Heart left ventricle (tissue), 16 donors: ENCODE results near the gene CCSER2. TPM values are rescaled to one million over a fixed set of nuclear protein-coding genes. Genes with fewer than 3 reads are reported as not detected.

Experiments
- ATAC-seq, 4 donors: fragments of 200-7000 bp; cut with Tn5 transposase; one replicate each; pipeline ENCODE4 v1.9.1; 2020 to 2022; ENCODE audit warnings: moderate library complexity in 4 of 4, mild to moderate bottlenecking in 3 of 4, moderate number of reproducible peaks in 1 of 4
- DNase-seq, 5 donors: peaks; one replicate each; pipeline ENCODE4 v3.0.0-alpha.2; 2020
- H3K27ac ChIP-seq, 12 donors: fragments of 200-600 bp; sonication (generic) in 4 of 12; one replicate each; pipeline versions ENCODE4 v1.5.0 to v1.8.0; 2016 to 2022; ENCODE audit warnings: mild to moderate bottlenecking in 2 of 12
- H3K27me3 ChIP-seq, 9 donors: fragments of 200-600 bp; sonication (generic) in 2 of 9; one replicate each; pipeline versions ENCODE4 v1.5.1 to v1.8.0; 2016 to 2022; ENCODE audit warnings: mild to moderate bottlenecking in 3 of 9
- H3K36me3 ChIP-seq, 9 donors: fragments of 200-600 bp; sonication (generic) in 2 of 9; one replicate each; pipeline versions ENCODE4 v1.5.0 to v1.8.0; 2018 to 2022; ENCODE audit warnings: mild to moderate bottlenecking in 2 of 9
- H3K4me1 ChIP-seq, 12 donors: fragments of 200-600 bp; sonication (generic) in 4 of 12; one replicate each; pipeline versions ENCODE4 v1.5.0 to v1.8.0; 2016 to 2022; ENCODE audit warnings: mild to moderate bottlenecking in 3 of 12
- H3K4me3 ChIP-seq, 12 donors: fragments of 200-600 bp; sonication (generic) in 4 of 12; one replicate each; pipeline versions ENCODE4 v1.5.0 to v1.8.0; 2017 to 2022; ENCODE audit warnings: mild to moderate bottlenecking in 9 of 12, moderate library complexity in 4 of 12
- H3K9me3 ChIP-seq, 12 donors: fragments of 200-600 bp; sonication (generic) in 4 of 12; one replicate each; pipeline versions ENCODE4 v1.5.0 to v1.8.0; 2016 to 2022; ENCODE audit warnings: mild to moderate bottlenecking in 1 of 12
- POLR2A ChIP-seq, 2 donors: fragments of 450-650 bp; IDR thresholded peaks; one replicate each; pipeline ENCODE4 v1.6.1; 2017; ENCODE audit warnings: antibody characterized with exemption in 2 of 2, mild to moderate bottlenecking in 2 of 2, moderate library complexity in 2 of 2
- WGBS, 4 donors: extraction: QIAGEN DNeasy Blood & Tissue Kit in 2 of 4; methylation state at CpG; one replicate each; pipeline versions ENCODE4 v1.1.5 to v1.1.7; 2013 to 2018; 5-methylcytosine and 5-hydroxymethylcytosine counted together
- intact Hi-C, 10 donors: fragments of 100-400 bp; cut with DNase I; formaldehyde crosslinking; loops; one replicate each; pipeline versions ENCODE4 v1.11.1 to v1.14.2; 2022
- polyA plus RNA-seq, 2 donors: library from polyadenylated mRNA; stranded (reverse); fragments of 200-250 nt; gene quantifications; one replicate each; pipeline ENCODE4 v1.2.3, GENCODE V29; 2013
- total RNA-seq, 9 donors: library from RNA; depleted of rRNA in 2 of 9; stranded (reverse); fragments of >200 nt in 2 of 9; fragmentation: NEBNext Ultra II Directional in 3 of 9; extraction: Animal tissue kit (Norgen Biotek cat#: 25700) in 3 of 9; gene quantifications; one replicate each; pipeline versions ENCODE4 v1.1.0 to v1.2.4, GENCODE V29; 2016 to 2023
- TF ChIP-seq, protein P1 (sequence below), 12 donors: fragments of 200-600 bp; sonication (generic) in 4 of 12; IDR thresholded peaks; one replicate each; pipeline versions ENCODE4 v1.5.0 to v1.8.0; 2018 to 2022; ENCODE audit warnings: antibody characterized with exemption in 12 of 12, mild to moderate bottlenecking in 5 of 12
- donor health status: ischemic (EF 13 %, LVEDD 7.1; RV severe dilation, severe dysfunction).
- donor health status: healthy with polysubstance abuse.
- donor health status: DM: no; HTN: yes; CAD: no.
- donor health status: DM: no; HTN: no; CAD: no.
- donor health status: ischemic (EF 25% LVEDD 6.9; RV normal size, moderate dysfunction).
- donor health status: ischemic (EF 25% LVEDD 5.7; RV mildly dilated, moderate dysfunction).
- donor health status: healthy.
- donor health status: DM: yes; HTN: yes; CAD: no.
- donor health status: ischemic (EF 35%, LVEDD 5.7; RV mildly dilated, moderate dysfunction).
- donor health status: nonischemic (EF 11% LVEDD 7.7; RV severe dilation, severe dysfunction).
- donor health status: DM: yes; HTN: yes; CAD: no.
- donor health status: PGD.
- donor health status: ischemic (EF 29% LVEDD 5.4; RV normal size, mild dysfunction).
- donor health status: nonischemic (EF 23%, LVEDD 6.1; RV moderate dilation, normal function).

CCSER2 gene
- total and polyA plus RNA-seq, 11 donors, result 32.4 to 244 (median 159) TPM

DNA sequence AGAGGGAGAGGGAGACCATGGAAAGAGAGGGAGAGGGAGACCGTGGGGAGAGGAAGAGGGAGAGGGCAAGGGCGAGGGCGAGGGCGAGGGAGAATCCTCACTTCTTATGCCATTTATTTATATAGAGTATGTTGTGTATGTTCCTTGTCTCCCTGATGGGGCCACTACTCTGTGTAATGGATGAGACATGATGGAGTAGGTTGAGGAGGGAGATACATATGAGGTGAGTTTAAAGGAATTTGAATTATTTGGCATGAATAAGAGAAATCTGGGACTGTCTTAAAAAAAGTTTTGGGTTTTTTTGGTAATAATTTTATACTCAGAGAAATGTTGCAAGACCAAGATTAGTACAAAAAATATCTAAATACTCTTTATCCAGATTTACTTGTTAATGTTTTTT is 20.1 kb downstream of the CCSER2 start:
- no peaks in the 10 kb centered on the region for H3K36me3 ChIP-seq
- H3K4me1 ChIP-seq, result peaks cover 0 to 55% (median 39%) of the 10 kb centered on the region in 12 donors
- no peak overlapping the region for H3K4me3 ChIP-seq
- peak overlapping the region in 10 of 12 donors; percentile 15 to 82 (median 68) for H3K27ac ChIP-seq
- ATAC-seq, result peak in 3 of 4 donors; percentile 31 to 47 (median 38)
- intact Hi-C loops, result no loop called here
- H3K9me3 ChIP-seq, result no peaks in the 10 kb centered on the region
- WGBS, 4 donors, result 88 to 93% (median 89%) methylated on average over 4 of the region's 4 CpGs
- TF ChIP-seq, protein P1, sequence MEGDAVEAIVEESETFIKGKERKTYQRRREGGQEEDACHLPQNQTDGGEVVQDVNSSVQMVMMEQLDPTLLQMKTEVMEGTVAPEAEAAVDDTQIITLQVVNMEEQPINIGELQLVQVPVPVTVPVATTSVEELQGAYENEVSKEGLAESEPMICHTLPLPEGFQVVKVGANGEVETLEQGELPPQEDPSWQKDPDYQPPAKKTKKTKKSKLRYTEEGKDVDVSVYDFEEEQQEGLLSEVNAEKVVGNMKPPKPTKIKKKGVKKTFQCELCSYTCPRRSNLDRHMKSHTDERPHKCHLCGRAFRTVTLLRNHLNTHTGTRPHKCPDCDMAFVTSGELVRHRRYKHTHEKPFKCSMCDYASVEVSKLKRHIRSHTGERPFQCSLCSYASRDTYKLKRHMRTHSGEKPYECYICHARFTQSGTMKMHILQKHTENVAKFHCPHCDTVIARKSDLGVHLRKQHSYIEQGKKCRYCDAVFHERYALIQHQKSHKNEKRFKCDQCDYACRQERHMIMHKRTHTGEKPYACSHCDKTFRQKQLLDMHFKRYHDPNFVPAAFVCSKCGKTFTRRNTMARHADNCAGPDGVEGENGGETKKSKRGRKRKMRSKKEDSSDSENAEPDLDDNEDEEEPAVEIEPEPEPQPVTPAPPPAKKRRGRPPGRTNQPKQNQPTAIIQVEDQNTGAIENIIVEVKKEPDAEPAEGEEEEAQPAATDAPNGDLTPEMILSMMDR (IDR thresholded peaks at IDR 0.05), result no peak
- DNase-seq, result no peak
- H3K27me3 ChIP-seq, result no peaks in the 10 kb centered on the region

DNA sequence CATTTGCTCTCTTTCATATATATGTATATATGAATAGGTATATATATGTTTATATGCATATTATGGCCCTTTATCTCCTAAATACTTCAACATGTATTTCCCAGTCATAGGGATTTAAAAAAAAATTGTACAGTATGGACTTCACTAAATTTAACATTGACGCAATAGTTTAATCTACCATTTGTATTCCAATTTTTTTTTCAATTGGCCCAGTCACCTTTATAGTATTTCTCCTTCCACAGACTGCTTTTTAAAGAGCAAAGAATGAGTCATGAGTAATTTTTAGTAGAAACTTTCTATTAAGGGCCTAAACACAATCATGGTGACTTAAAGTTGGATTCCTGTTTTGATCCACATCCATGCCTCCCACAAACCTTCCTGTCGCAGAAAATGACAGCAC is 20.5 kb downstream of the CCSER2 start:
- Histone ChIP-seq H3K27ac (peak overlapping the region in 11 of 12 donors; percentile 22 to 82 (median 67)), H3K36me3 (no peaks in the 10 kb centered on the region), H3K4me3 (no peak overlapping the region), H3K9me3 (no peaks in the 10 kb centered on the region), H3K4me1 (peaks cover 0 to 55% (median 37%) of the 10 kb centered on the region in 12 donors), H3K27me3 (no peaks in the 10 kb centered on the region)
- DNase-seq (no peak), ATAC-seq (peak; percentile 52 to 92 (median 78))
- no peak for TF ChIP-seq POLR2A (IDR thresholded peaks at IDR 0.05)
- TF ChIP-seq, protein P1 (IDR thresholded peaks at IDR 0.05), result no peak
- 18 to 43% (median 23%) methylated on average over 2 of the region's 2 CpGs for WGBS, 4 donors
- intact Hi-C loops, result no loop called here

DNA sequence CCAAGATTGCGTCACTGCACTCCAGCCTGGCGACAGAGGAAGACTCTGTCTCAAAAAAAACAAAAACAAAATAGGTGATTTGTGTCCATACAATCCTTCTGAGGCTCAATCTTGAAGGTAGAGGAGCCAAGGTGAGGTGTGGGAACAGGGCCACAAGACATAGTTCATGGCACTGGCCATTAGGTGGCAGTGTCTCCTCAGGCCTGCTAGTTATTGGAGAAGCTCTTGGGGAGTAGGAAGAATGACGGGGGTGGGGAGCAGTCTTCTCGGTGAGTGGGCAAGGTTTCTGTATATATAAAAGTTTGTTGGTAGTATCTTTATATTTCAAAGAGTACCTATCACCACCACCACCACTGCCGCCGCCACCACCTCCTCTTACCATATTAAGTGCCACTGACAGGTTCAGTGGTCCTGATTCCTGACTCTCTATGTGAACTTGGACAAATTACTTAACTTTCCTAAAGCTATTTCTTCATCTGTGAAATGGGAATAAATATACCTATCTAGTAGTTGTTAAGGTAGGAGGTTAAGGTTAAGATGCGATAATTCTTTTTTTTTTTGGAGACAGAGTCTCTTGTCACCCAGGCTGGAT is 24.0 kb downstream of the CCSER2 start:
- intact Hi-C loops, result loop anchor here in 1 of 10 donors (1.0 to 5.0 kb wide), 2 partner anchors 90 to 185 kb away; no protein-coding TSS in a partner anchor
- Histone ChIP-seq H3K27me3 (no peaks in the 10 kb centered on the region), H3K4me1 (peaks cover 0 to 52% (median 24%) of the 10 kb centered on the region in 12 donors), H3K9me3 (no peaks in the 10 kb centered on the region), H3K4me3 (no peak overlapping the region), H3K36me3 (no peaks in the 10 kb centered on the region), H3K27ac (no peak overlapping the region)
- 77 to 83% (median 81%) methylated on average over 7 of the region's 7 CpGs for WGBS, 4 donors
- ATAC-seq, result peak in 3 of 4 donors; percentile 65 to 80 (median 79)
- TF ChIP-seq, protein P1 (IDR thresholded peaks at IDR 0.05), result peak; percentile 54 to 76 (median 66)
- no peak for TF ChIP-seq POLR2A (IDR thresholded peaks at IDR 0.05)
- peak; percentile 39 to 56 (median 48) for DNase-seq

DNA sequence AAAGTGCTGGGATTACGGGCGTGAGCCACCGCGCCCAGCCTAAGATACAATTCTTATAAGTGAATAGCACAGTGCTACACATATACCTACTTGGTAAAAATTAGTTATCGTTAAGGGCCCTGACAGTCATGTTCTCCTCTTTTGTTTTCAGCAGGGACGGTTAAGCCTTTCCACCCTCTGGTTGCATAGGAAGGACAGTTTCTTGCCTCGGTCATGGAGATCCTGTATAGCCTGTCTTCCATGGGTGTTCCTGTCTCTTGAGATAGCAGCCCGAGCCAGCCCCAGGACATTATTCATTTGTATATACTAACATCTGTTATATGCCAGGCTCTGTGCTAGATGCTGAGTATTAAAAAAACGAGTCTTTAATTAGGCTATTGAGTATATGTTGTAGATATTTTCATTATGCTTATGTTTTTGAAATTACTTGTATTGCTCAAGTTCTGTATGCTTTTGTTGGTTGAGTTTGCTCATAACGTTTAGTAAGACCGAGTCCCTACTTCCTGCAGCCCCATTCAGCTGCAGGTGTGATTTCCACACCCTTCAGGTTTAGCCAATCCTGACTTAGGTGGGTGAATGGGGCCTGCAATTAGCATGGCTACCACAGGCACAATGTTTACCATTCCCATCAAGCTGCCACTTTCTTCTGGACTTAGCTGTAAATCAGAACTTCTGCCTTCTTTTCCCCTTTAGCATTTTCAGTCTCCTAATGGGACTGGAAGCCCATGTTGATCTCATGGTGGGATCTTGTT is 24.8 kb downstream of the CCSER2 start:
- H3K27me3 ChIP-seq, result no peaks in the 10 kb centered on the region
- no peak for DNase-seq
- intact Hi-C loops, result loop anchor here in 1 of 10 donors (5.0 kb wide), 1 partner anchor 91 kb away; no protein-coding TSS in a partner anchor
- peaks cover 0 to 58% (median 25%) of the 10 kb centered on the region in 12 donors for H3K4me1 ChIP-seq
- TF ChIP-seq, protein P1 (IDR thresholded peaks at IDR 0.05), result no peak
- no peak for TF ChIP-seq POLR2A (IDR thresholded peaks at IDR 0.05)
- H3K27ac ChIP-seq, result no peak overlapping the region
- WGBS, 4 donors, result 85 to 91% (median 90%) methylated on average over 11 of the region's 11 CpGs
- ATAC-seq, result no peak
- H3K9me3 ChIP-seq, result no peaks in the 10 kb centered on the region
- H3K4me3 ChIP-seq, result no peak overlapping the region
- no peaks in the 10 kb centered on the region for H3K36me3 ChIP-seq
